ENCODE data around the gene BHLHA9.

BHLHA9 gene

GRCh38 chr17:1290676-1291075 lies 20.4 kb downstream of the BHLHA9 start:
- TF ChIP-seq ISL1 (CRISPR knock-in tag; IDR thresholded peaks at IDR 0.05) = no peak
- no peak for TF ChIP-seq PPARA (CRISPR knock-in tag; IDR thresholded peaks at IDR 0.05; ENCODE audit: borderline replicate concordance)
- no peak for TF ChIP-seq ZNF70 (CRISPR knock-in tag; IDR thresholded peaks at IDR 0.05)
- TF ChIP-seq CREB5 (CRISPR knock-in tag; IDR thresholded peaks at IDR 0.05; ENCODE audit: low read depth) = no peak
- no peak for TF ChIP-seq GLIS3 (CRISPR knock-in tag; IDR thresholded peaks at IDR 0.05)
- no peak for TF ChIP-seq PATZ1 (CRISPR knock-in tag; IDR thresholded peaks at IDR 0.05; ENCODE audit: borderline replicate concordance)
- TF ChIP-seq ARNTL (CRISPR knock-in tag; IDR thresholded peaks at IDR 0.05; ENCODE audit: borderline replicate concordance, low read depth) = no peak
- no peak for TF ChIP-seq ZNF565 (CRISPR knock-in tag; conservative IDR thresholded peaks at IDR 0.05; ENCODE audit: low read depth)
- TF ChIP-seq TOX (CRISPR knock-in tag; IDR thresholded peaks at IDR 0.05; ENCODE audit: borderline replicate concordance) = no peak
- TF ChIP-seq ESRRG (CRISPR knock-in tag; IDR thresholded peaks at IDR 0.05) = no peak
- no peak for ATAC-seq

GRCh38 chr17:1294157-1294717 lies 24.0 kb downstream of the BHLHA9 start:
- no peak for ATAC-seq
- TF ChIP-seq ZNF8 (CRISPR knock-in tag; IDR thresholded peaks at IDR 0.05) = no peak

- ATAC-seq = peak; percentile 48
- TF ChIP-seq CSRNP3 (CRISPR knock-in tag; IDR thresholded peaks at IDR 0.05) (no peak), ZNF565 (CRISPR knock-in tag; conservative IDR thresholded peaks at IDR 0.05; ENCODE audit: low read depth) (no peak), TSHZ2 (CRISPR knock-in tag; IDR thresholded peaks at IDR 0.05) (no peak), OSR1 (CRISPR knock-in tag; IDR thresholded peaks at IDR 0.05) (no peak), TOX (CRISPR knock-in tag; IDR thresholded peaks at IDR 0.05; ENCODE audit: borderline replicate concordance) (no peak), CSDC2 (CRISPR knock-in tag; IDR thresholded peaks at IDR 0.05) (no peak), ZNF70 (CRISPR knock-in tag; IDR thresholded peaks at IDR 0.05) (no peak), ZFP3 (CRISPR knock-in tag; IDR thresholded peaks at IDR 0.05) (no peak)
Observed at GRCh38 chr17:1298606-1299005, 28.4 kb downstream of the BHLHA9 start.

GRCh38 chr17:1299552-1300370 lies 29.5 kb downstream of the BHLHA9 start:
- ATAC-seq = no peak; the same call in 2 of the 3 replicates
- TF ChIP-seq TCF4 (CRISPR knock-in tag; IDR thresholded peaks at IDR 0.05; ENCODE audit: borderline replicate concordance) (no peak), ZFP3 (CRISPR knock-in tag; IDR thresholded peaks at IDR 0.05) (no peak), ZNF8 (CRISPR knock-in tag; IDR thresholded peaks at IDR 0.05) (no peak), TOX (CRISPR knock-in tag; IDR thresholded peaks at IDR 0.05; ENCODE audit: borderline replicate concordance) (no peak), PPARA (CRISPR knock-in tag; IDR thresholded peaks at IDR 0.05; ENCODE audit: borderline replicate concordance) (no peak), OSR1 (CRISPR knock-in tag; IDR thresholded peaks at IDR 0.05) (no peak)

Measured in SK-N-SH treated with all-trans-retinoic acid at 6 μM for 48 hours (cell line).